HG02763 (cell line): ENCODE results near the gene RASA4.
"Not testable (repeated sequence)": the region's sequence is repeated elsewhere in the genome, so short reads cannot be mapped to it uniquely, and the experiment has no call there.

ENCODE experiments used
- ATAC-seq: cut with Tn5 transposase; IDR thresholded peaks from one replicate; pipeline ENCODE4 v1.9.1; 2021; ENCODE audit warnings: mild to moderate bottlenecking, moderate library complexity; ENCODE audit not compliant: unreplicated experiment

The RASA4 gene

DNA sequence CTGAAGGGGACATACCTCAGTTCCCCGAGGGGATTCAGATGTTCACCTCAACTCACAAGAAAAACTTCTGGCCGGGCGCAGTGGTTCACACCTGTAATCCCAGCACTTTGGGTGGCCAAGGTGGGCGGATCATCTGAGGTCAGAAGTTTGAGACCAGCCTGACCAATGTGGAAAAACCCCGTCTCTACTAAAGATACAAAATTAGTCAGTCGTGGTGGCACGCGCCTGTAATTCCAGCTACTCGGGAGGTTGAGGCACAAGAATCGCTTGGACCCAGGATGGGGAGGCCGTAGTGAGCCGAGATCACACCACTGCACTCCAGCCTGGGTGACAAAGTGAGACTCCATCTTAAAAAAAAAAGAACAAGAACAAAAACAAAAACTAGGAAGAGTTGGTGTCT is 71.3 kb downstream of the RASA4 start:
- ATAC-seq: not testable (repeated sequence)

DNA sequence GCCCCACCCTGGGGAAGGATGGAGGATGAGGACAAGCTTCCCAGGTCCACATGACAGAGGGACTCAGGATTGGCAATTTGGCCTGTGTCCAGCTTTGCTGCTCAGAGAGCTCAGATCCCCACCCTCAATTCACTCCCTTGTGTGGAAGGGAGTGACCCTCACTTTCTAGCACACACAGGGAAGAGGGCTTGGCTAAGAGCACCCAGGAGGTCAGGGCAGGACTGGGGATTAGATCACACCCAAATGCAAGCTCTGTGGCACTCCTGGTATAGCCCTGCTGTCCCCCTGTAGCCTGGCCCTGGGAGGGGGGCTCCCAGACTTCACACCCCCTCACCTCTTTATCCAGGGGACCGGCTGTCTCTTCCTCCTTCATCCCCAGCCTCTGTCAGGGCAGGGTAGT is 72.2 kb downstream of the RASA4 start:
- ATAC-seq: not testable (repeated sequence)

DNA sequence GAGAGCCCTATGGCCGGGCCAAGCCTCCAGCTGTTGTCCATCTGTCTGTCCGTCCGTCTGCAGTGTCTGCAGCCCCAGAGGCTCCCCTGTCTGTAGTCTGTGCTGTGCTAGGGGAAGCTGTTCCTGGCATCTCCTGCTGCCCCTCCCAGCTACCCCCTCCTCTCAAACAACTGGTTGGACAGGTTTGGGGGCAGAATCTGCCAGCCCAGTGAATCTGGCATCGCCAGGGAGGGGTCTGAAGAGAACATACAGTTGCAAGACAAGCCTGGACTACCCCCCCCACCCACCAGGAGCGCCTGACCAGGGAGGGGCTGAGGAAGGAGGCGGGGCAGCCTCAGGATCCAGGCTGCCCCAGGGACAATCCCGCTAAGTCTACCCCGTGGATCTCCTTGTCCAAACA is 73.0 kb downstream of the RASA4 start, which contains the start of gene UPK3BL2:
Gene UPK3BL2 (minus strand): TSS at position 101 of the 400 bp plus-strand sequence. CDS start 60 bp downstream, at position 41.
- not testable (repeated sequence) for ATAC-seq

DNA sequence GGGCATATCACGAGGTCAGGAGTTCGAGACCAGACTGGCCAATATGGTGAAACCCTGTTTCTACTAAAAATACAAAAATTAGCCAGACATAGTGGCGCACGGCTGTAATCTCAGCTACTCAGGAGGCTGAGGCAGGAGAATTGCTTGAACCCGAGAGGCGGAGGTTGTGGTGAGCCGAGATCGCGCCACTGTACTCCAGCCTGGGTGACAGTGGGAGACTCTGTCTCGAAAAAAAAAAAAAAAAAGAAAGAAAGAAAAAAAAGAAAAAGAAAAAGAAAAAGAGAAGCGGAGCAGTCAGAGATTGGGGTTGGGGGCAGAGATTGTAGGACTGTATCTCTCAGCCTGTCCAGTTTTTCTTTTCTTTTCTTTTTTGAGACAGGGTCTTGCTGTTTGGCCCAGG is 73.8 kb downstream of the RASA4 start:
- ATAC-seq: not testable (repeated sequence)

DNA sequence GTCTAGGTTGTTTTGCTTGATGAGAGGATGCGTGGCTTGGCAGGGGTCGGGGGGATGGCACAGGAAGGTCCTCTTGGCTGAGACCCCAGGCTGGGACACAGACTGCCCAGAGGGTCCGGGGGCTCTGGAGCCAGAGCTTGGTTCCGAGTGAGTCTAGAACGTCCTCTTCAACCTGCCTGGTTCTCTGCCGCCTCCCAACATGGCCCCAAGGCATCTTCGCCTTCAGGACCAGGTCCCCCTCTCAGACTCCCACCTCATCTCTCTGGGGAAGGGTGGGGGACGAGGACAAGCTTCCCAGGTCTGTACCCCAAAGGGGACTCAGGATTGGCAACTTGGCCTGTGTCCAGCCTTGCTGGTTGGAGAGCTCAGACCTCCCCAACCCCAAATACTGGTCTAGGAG is 74.5 kb downstream of the RASA4 start:
- ATAC-seq: not testable (repeated sequence)

DNA sequence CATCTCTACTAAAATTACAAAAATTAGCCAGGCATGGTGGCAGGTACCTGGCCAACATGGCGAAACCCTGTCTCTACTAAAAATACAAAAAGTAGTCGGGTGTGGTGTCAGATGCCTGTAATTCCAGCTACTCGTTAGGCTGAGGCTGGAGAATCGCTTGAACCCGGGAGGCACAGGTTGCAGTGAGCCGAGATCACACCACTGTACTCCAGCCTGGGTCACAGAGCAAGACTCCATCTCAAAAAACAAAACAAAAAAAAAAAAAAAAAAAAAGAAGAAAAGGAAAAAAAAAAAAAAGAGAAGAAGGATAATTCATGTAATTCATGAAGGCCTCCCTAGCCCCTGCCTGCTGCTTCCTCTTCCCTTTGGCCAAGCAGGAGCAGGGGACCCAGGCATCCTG is 76.0 kb downstream of the RASA4 start:
- ATAC-seq: not testable (repeated sequence)

DNA sequence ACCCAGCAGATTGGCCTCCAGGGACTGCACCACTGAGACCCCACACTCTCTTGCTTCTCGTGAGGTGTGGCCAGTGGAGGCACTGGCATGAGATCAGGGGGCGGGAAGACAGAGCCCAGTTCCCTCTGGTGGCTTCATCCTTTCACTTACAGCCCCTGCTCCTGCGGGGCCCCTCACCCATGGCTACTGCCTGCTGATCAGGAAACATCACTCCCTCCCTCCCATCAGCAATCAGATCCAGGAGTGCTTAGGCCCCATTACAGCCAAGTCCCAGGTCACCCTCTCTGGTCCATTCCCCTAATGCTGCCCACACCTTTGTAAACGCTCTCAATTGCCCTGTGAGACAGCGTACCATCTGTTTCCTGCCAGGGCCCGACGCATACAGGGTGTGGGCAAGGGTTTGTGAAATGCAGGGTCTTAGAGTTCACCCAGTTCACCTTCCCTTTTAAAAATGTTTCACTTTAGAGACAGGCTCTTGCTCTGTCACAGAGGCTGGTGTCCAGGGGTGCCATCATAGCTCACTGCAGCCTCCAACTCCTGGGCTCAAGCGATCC is 81.4 kb downstream of the RASA4 start:
- ATAC-seq: not testable (repeated sequence)

DNA sequence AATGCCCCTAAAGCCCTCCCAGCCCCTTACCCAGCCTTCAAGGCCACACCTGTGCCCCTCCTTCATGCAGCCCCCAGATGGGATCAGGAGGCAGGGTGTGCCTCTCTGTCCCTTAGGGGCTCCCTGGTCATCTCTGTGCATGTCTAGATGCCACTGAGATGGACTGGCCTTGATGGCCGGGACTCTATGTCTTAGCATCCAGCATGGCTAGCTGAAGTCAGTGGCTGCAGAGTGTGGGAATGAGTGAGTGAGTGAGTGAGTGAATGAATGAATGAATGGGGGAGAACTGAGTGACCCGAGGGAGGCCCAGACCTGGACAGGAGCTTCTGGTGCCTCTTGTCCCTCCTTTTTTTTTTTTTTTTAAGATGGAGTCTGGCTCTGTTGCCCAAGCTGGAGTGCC is 84.4 kb downstream of the RASA4 start:
- ATAC-seq: not testable (repeated sequence)

DNA sequence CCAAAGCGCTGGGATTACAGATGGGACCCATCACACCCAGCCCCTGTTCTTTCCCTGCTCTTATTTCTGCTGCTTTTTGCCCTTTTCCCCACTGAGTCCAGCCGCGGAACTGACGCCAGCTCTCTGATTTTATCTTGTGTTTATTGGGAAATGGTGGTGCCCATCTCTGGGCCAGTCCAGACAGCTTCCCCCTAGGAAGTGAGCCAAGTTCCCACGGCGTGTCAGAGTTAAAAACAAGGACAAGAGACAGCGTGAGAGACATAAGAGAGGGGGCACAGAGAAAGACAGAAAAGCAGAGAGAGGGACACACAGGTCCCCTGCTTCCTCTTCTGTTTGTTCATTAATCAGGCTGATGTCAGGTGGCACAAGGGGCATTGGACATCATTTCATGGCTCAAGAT is 85.0 kb downstream of the RASA4 start:
- not testable (repeated sequence) for ATAC-seq

DNA sequence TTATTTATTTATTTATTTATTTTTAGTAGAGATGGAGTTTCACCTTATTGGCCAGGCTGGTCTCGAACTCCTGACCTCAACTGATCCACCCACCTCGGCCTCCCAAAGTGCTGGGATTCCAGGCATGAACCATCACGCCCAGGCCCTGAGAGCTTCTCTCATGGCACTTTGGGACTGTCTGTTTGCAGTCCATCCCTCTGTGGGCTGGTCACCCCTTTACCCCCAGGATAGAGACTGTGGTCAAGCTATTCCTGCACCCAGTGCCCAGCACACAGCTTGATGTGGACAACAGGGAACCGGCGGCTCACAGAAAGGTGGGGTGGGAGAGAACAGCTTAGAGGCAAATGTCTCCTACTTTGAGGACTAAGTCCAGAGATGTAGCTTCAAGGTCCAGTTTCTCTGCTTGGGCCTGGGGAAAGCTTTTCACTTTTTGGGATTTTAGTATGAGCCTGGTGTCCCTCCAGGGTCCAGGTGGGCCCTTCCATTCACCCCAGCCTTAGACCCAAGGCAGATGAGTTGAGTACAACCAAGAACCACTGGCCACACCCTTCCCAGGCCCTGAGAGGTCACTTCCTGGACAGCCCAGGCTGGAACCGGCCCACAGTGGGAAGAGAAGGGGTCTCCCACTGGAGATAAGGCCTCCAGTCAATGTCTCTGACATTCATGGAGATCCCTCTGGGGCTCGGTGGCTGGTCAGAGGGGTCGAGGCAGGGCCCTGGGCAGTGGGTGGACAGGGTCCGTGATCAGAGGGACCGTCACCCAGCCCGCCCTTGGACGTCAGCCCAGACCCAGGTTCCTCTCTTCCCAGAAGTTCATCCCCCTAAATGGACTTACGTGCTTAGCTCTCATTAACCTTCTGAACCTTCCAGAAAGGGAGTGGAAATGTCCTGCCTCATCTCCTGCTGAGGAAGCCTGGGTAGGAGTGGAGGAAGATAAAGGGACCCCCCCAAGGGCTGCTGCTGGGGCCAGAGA is 88.4 kb downstream of the RASA4 start:
- ATAC-seq: not testable (repeated sequence)

DNA sequence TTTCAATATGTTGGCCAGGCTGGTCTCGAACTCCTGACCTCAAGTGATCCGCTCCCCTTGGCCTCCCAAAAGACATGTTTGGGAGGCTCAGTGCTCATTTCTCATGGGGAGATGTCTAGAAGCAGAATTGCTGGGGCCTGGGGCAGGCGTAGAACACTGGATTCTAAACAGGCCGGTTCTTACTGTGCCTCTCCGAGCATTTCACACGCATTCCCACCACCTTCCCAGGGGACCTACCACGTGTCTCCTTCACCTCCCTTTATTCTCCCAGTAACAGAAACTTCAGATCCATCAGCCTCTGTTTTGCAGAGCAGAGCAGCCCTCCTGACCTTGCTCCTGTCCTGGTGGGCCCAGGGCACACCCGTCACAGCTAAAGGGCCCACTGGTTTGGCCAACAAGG is 89.4 kb downstream of the RASA4 start:
- ATAC-seq: not testable (repeated sequence)

DNA sequence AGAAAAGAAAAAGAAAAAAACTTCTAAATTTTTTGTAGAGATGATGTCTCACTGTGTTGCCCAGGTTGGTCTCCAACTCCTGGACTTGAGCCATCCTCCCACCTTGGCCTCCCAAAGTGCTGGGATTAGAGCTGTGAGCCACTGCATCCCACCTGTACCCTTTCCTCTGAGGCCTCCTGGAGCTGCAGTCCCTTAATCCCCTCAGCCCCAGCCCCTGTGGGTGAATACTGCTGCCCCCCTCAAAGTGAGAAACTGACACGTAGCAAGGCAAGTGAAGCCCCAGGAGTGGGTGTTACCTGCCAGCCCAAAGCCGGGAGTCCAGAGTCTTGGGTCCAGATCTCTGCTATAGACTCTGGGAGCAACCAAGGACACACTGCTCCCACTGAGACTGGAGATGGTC is 91.8 kb downstream of the RASA4 start:
- ATAC-seq: not testable (repeated sequence)
